HG02678 (cell line): ENCODE measurements around the gene ZNF830.
"Not testable (repeated sequence)": the region's sequence is repeated elsewhere in the genome, so short reads cannot be mapped to it uniquely, and the experiment has no call there.

Experiments used
- ATAC-seq: cut with Tn5 transposase; IDR thresholded peaks from one replicate; pipeline ENCODE4 v1.9.1; 2021; ENCODE audit warnings: mild to moderate bottlenecking, moderate library complexity; ENCODE audit not compliant: unreplicated experiment

ZNF830 gene

GRCh38 chr17:34990921-34991365 lies 29.6 kb downstream of the ZNF830 start:
- no peak for ATAC-seq

- no peak for ATAC-seq
These were observed 30.3 kb downstream of the ZNF830 start for GRCh38 chr17:34991606-34992005.

GRCh38 chr17:34993031-34993430 lies 31.7 kb downstream of the ZNF830 start:
- no peak for ATAC-seq

GRCh38 chr17:34996422-34997285 lies 35.3 kb downstream of the ZNF830 start:
- no peak for ATAC-seq

DNA sequence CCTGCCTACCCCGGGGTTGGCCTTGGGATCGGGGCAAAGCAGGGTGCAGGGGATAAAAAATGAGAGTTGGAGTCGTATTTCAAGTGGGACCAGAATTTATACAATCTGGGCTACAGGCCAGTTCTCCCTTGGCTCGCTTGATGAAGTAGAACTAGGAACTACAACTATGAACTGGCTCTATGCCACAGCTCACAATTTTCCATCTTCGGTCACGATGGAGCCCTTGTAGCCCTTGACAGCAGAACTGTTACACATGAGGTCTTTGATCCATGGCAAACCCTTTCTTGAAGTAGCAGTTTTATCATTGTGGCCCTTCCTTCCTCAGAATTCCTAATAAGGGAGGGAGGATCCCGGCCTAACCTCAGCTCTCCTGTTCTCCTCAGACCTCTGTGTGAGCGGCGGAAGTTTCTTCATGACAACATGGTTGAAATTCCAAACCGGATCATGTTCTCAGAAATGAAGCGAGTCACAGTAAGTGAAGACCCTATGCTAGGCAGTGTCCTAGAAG lies 36.1 kb downstream of the ZNF830 start:
- ATAC-seq: no peak

GRCh38 chr17:34998205-34998604 lies 36.9 kb downstream of the ZNF830 start:
- no peak for ATAC-seq

DNA sequence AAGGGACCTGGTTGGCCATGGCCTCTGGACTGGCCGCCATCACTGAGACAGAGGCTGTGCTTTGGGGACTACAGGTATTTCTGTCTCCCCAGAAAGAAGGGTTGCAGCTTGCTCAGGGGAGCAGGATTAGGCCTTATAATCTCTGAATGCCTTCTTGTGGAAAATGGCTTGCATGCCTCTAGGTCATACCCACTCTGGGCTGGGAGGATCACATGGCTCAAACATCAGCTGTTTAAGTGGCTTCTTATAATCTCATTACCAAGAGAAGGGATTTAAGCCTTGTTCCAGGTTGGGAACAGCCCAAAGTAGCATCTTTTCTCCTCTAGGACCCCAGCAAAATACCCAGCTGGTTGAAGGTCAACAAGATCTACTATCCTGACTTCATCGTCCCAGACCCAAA lies 38.1 kb downstream of the ZNF830 start:
- no peak for ATAC-seq

- ATAC-seq: not testable (repeated sequence)
These were observed 39.6 kb downstream of the ZNF830 start for GRCh38 chr17:35000965-35001364.

DNA sequence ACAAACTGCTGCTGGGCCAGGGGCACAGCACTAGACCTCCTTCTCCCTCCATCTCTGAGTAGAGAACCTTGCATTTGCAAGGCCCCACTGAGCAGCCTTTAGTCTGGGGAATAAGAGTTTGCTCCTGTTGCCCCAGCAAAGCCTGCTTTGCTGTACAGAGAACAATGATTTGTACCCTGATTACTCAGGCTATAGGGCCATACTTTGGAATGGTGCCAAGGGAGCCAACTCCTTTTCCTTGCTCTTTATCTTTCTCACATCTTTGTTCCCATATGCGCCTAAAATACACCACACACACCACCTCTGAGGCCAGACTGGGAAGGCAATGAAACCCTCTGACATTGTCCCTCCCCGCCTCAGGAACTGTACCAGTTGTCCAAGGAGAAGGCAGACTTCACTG lies 40.2 kb downstream of the ZNF830 start:
- no peak for ATAC-seq

GRCh38 chr17:35002876-35003551 lies 41.7 kb downstream of the ZNF830 start:
- no peak for ATAC-seq

DNA sequence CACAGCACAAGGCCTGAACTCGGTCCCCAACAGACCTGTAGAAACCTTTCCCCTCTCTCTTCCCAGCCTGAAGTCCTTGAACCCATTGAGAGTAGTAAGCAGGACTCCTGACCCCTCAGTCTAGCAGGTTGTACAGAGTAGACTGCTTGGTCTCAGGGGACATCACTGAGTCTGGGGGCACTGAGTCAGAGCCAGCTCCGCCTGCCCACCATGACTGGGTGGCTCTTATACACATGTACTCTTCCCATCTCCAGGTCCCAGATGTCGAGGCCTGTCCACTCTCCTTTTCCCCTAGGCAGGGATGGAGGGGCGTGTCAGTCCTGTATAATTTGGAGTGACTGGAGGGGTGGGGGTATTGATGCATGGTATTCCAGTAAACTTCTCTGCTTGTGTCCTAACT lies 42.4 kb downstream of the ZNF830 start:
- no peak for ATAC-seq

- ATAC-seq: no peak
These were observed 45.0 kb downstream of the ZNF830 start for GRCh38 chr17:35006345-35006744.

- ATAC-seq: no peak
These were observed 45.6 kb downstream of the ZNF830 start for GRCh38 chr17:35006961-35007360.

GRCh38 chr17:35010093-35010492 lies 48.8 kb downstream of the ZNF830 start:
- no peak for ATAC-seq

DNA sequence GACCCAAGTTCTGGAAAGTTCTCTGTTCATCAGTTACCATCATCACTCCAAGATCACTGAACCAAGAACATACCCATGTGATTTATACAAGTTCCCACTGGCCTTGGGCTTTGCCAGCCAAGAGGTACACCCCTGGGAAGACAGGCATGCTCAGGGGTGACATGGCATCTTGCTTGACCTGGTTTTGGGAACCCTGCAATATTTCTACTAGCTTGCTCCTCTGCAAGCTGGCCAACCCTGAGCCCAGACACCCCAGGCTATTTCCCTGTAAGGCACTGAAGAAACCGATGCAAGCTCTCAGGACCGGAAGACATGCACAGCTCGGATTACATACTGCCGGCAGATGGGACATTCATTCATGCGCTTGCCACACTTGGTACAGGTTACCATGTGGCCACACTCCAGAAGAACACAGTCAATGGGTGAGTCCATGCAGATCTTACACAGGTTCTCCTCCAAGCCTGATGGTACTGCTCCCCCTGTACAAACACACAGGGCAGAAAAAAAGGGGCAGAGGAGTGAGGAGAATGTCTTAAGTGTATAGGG lies 50.4 kb downstream of the ZNF830 start:
- ATAC-seq: no peak
